OCI-LY7 (cell line): ENCODE data around the gene ARID4A. TPM values are rescaled to one million over a fixed set of nuclear protein-coding genes. Genes with fewer than 3 reads are reported as not detected.
A peak's percentile ranks its signal among the peaks of the same experiment; 100 is the strongest.

Source experiments
- BruUV-seq: library from RNA; stranded (reverse); fragments of 400-500 nt; replicated peaks from 2 replicates; lab custom pipeline; 2021; lab: Mats Ljungman, UMichigan
- CTCF ChIA-PET: fragments of 300-600 bp; sonication (Branson Sonifier 250); formaldehyde crosslinking; loops from one replicate; lab custom pipeline; 2022; ENCODE audit warnings: antibody characterized with exemption; ENCODE audit not compliant: unreplicated experiment; lab: Charles Lee
- POLR2A ChIA-PET: fragments of 300-600 bp; sonication (Branson Sonifier 250); formaldehyde crosslinking; loops from one replicate; lab custom pipeline; 2022; ENCODE audit warnings: antibody characterized with exemption; lab: Charles Lee
- DNase-seq: peaks from one replicate; pipeline ENCODE4 v3.0.0-alpha.2; 2015; ENCODE audit warnings: low spot score
- H2AFZ ChIP-seq: fragments of 200-600 bp; sonication (generic), shearing (Covaris generic); 2 replicates; pipeline ENCODE4 v1.6.1; 2014; ENCODE audit warnings: mild to moderate bottlenecking, antibody characterized with exemption, low read length, moderate library complexity
- H3K27ac ChIP-seq: fragments of 200-600 bp; sonication (generic); 2 replicates; pipeline ENCODE4 v1.5.1; 2014; ENCODE audit warnings: mixed run types, low read depth, mild to moderate bottlenecking, moderate library complexity, low read length, inconsistent platforms; ENCODE audit not compliant: poor library complexity, severe bottlenecking
- H3K36me3 ChIP-seq: fragments of 200-600 bp; sonication (generic); 2 replicates; pipeline ENCODE4 v1.6.1; 2014; ENCODE audit warnings: mild to moderate bottlenecking, antibody characterized with exemption, low read length, moderate library complexity, mixed read lengths; ENCODE audit not compliant: insufficient read depth
- H3K4me1 ChIP-seq: fragments of 200-600 bp; sonication (generic); 2 replicates; pipeline ENCODE4 v1.5.1; 2014; ENCODE audit warnings: mild to moderate bottlenecking, low read length; ENCODE audit not compliant: insufficient read depth, poor library complexity, severe bottlenecking
- H3K4me2 ChIP-seq: fragments of 200-600 bp; sonication (generic); 2 replicates; pipeline ENCODE4 v1.6.1; 2014; ENCODE audit warnings: mild to moderate bottlenecking, low read length
- H3K4me3 ChIP-seq: fragments of 200-600 bp; sonication (generic); 2 replicates; pipeline ENCODE4 v1.5.1; 2014; ENCODE audit warnings: mild to moderate bottlenecking, low read depth, low read length; ENCODE audit not compliant: poor library complexity, severe bottlenecking
- H3K79me2 ChIP-seq: fragments of 200-600 bp; sonication (generic); 2 replicates; pipeline ENCODE4 v1.6.1; 2016; ENCODE audit warnings: low read depth, mild to moderate bottlenecking, low read length, moderate library complexity, mixed read lengths; ENCODE audit not compliant: insufficient read depth
- H3K9me2 ChIP-seq: fragments of 200-600 bp; sonication (generic); 2 replicates; pipeline ENCODE4 v1.6.1; 2016; ENCODE audit warnings: mild to moderate bottlenecking, low read length, mixed read lengths; ENCODE audit not compliant: insufficient read depth
- H3K9me3 ChIP-seq: fragments of 200-600 bp; sonication (generic); 2 replicates; pipeline ENCODE4 v1.6.1; 2014; ENCODE audit warnings: mild to moderate bottlenecking, mixed run types, low read length, mixed read lengths
- H4K20me1 ChIP-seq: fragments of 200-600 bp; sonication (generic); 2 replicates; pipeline ENCODE4 v1.6.1; 2014; ENCODE audit warnings: mild to moderate bottlenecking, antibody characterized with exemption, low read length, moderate library complexity, mixed read lengths; ENCODE audit not compliant: insufficient read depth
- CTCF ChIP-seq: fragments of 200-600 bp; sonication (generic); conservative IDR thresholded peaks from 2 replicates; pipeline ENCODE4 v1.5.1; 2014; ENCODE audit warnings: mild to moderate bottlenecking, antibody characterized with exemption, low read length, moderate library complexity, mixed read lengths
- EZH2phosphoT487 ChIP-seq: fragments of 200-600 bp; sonication (generic); IDR thresholded peaks from 2 replicates; pipeline ENCODE4 v1.6.1; 2018; ENCODE audit warnings: low read depth, borderline replicate concordance, mild to moderate bottlenecking, mixed run types, antibody characterized with exemption, low read length, moderate library complexity, mixed read lengths
- intact Hi-C: fragments of 100-400 bp; cut with micrococcal nuclease; formaldehyde crosslinking; loops from one replicate; pipeline ENCODE4 v1.10.0; 2022; ENCODE audit not compliant: unreplicated experiment
- total RNA-seq, 2 experiments: library from RNA; depleted of rRNA in 1 of 2; stranded (reverse); fragments of >200 nt in 1 of 2; shearing (Covaris generic) in 1 of 2; gene quantifications; 2 replicates each; pipeline ENCODE4 v1.2.3, GENCODE V29; 2014 to 2022

ARID4A gene
- total RNA-seq, 2 experiments from 2014 or later = 10.3 to 38.2 TPM

- no peak for TF ChIP-seq EZH2phosphoT487
- TF ChIP-seq CTCF = no peak
- intact Hi-C loops = no loop called here
- CTCF ChIA-PET = no interaction called here
- BruUV-seq = TSS peak; percentile 30
- H3K36me3 ChIP-seq = peaks cover 86% of the 10 kb centered on the region
- peaks cover 12% of the 10 kb centered on the region; the same call in 1 of the 2 replicates for H3K79me2 ChIP-seq
- H3K4me3 ChIP-seq = no peak overlapping the region
- no peaks in the 10 kb centered on the region for H3K9me3 ChIP-seq
- no peak for DNase-seq
- POLR2A ChIA-PET = interaction anchor here (0.6 kb wide), 1 partner anchor 17 kb away, joined by 5 read pairs; no protein-coding TSS in a partner anchor
- H3K27ac ChIP-seq = no peak overlapping the region
- H3K9me2 ChIP-seq = no peaks in the 10 kb centered on the region
- no peak overlapping the region for H2AFZ ChIP-seq
- H3K4me2 ChIP-seq = no peak overlapping the region
- H4K20me1 ChIP-seq = no peaks in the 10 kb centered on the region; the same call in 1 of the 2 replicates
- no peaks in the 10 kb centered on the region for H3K4me1 ChIP-seq
These were observed 110.4 kb downstream of the ARID4A start for GRCh38 chr14:58408681-58409215.

DNA sequence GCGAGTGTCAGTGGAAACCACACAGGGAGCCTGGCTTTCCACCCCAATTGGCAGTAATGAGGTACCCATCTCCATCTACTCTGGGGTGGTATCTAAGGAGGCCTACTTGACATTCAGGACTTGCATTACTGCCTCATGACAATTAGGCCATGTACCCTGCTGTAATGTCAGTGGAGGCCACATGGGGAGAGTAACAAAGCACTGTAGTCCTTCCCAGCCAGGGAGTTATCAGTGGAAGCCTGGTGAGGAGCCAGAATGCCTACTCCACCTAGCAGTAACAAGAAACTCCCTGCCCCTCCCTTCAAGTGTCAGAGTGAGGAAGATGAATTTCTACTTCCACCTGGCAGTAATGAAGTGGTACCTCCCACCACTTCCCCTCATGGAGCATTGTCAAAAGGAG is 116.5 kb downstream of the ARID4A start:
- H3K9me2 ChIP-seq = no peaks in the 10 kb centered on the region
- H3K4me2 ChIP-seq = no peak overlapping the region
- TF ChIP-seq EZH2phosphoT487 (no peak), CTCF (no peak)
- H3K36me3 ChIP-seq = peaks cover 97% of the 10 kb centered on the region
- H2AFZ ChIP-seq = no peak overlapping the region
- BruUV-seq = no TSS peak
- no peaks in the 10 kb centered on the region for H3K4me1 ChIP-seq
- H3K79me2 ChIP-seq = peaks cover 53% of the 10 kb centered on the region
- ChIA-PET CTCF (no interaction called here), POLR2A (no interaction called here)
- H3K4me3 ChIP-seq = no peak overlapping the region
- H3K27ac ChIP-seq = no peak overlapping the region
- H3K9me3 ChIP-seq = peaks cover 6% of the 10 kb centered on the region; the same call in 1 of the 2 replicates
- H4K20me1 ChIP-seq = no peaks in the 10 kb centered on the region
- DNase-seq = no peak
- intact Hi-C loops = no loop called here
